A549 (cell line): ENCODE results near the gene COX7A2L. TPM values are rescaled to one million over a fixed set of nuclear protein-coding genes. Genes with fewer than 3 reads are reported as not detected.

Source experiments
- ATAC-seq, 2 experiments: fragments of 200-7000 bp in 1 of 2; fragments of >200 bp in 1 of 2; cut with Nextera tagmentation in 1 of 2; cut with Tn5 transposase in 1 of 2; 3 replicates each; pipeline versions ENCODE4 v1.8.0 to v1.9.1; 2018 to 2020; ENCODE audit warnings: mild to moderate bottlenecking in 1 of 2, moderate library complexity in 1 of 2
- CTCF ChIA-PET: fragments of 300-600 bp; sonication (Branson Sonifier 250); formaldehyde crosslinking; extraction: SDS; loops from one replicate; lab custom pipeline; 2021; ENCODE audit warnings: antibody characterized with exemption, inconsistent platforms; lab: Yijun Ruan, JAX
- POLR2A ChIA-PET: fragments of 350-600 bp; formaldehyde crosslinking; extraction: SDS; loops from one replicate; lab custom pipeline; 2021; ENCODE audit warnings: antibody characterized with exemption, inconsistent platforms; lab: Yijun Ruan, JAX
- DNase-seq, 2 experiments: peaks; one replicate each; pipeline versions ENCODE4 v3.0.0 to v3.0.0-alpha.2; 2011 to 2016; ENCODE audit warnings: low read depth in 1 of 2, low spot score in 1 of 2
- FAIRE-seq: peaks from 2 replicates; lab custom pipeline; 2011; peaks lifted over from hg19 to GRCh38; lab: Jason Lieb, UNC
- H3K27ac ChIP-seq, 2 experiments: fragments of >200 bp; sonication (Bioruptor Twin); formaldehyde crosslinking; 3 replicates each; pipeline ENCODE4 v1.5.1; 2016 to 2017
- H3K4me1 ChIP-seq: fragments of >200 bp; sonication (Bioruptor Twin); formaldehyde crosslinking; 3 replicates; pipeline ENCODE4 v1.6.1; 2016
- H3K4me2 ChIP-seq: fragments of >200 bp; sonication (Bioruptor Twin); formaldehyde crosslinking; 3 replicates; pipeline ENCODE4 v1.6.1; 2016
- H3K4me3 ChIP-seq: fragments of >200 bp; sonication (Bioruptor Twin); formaldehyde crosslinking; 3 replicates; pipeline ENCODE4 v1.5.1; 2016
- H3K9me3 ChIP-seq: fragments of >200 bp; sonication (Bioruptor Twin); formaldehyde crosslinking; 3 replicates; pipeline ENCODE4 v1.6.1; 2016
- ATOH8 ChIP-seq: fragments of 250-450 bp; sonication (Bioruptor Pico); IDR thresholded peaks from 2 replicates; pipeline ENCODE4 v1.5.0; 2020; ENCODE audit warnings: low read depth, mild to moderate bottlenecking, moderate library complexity
- CBX2 ChIP-seq: fragments of 200-600 bp; sonication (generic); IDR thresholded peaks from 2 replicates; pipeline ENCODE4 v1.6.1; 2016; ENCODE audit warnings: low read depth, mild to moderate bottlenecking, borderline replicate concordance
- CEBPB ChIP-seq, 2 experiments: fragments of >200 bp in 1 of 2; sonication (Bioruptor Twin) in 1 of 2; formaldehyde crosslinking in 1 of 2; IDR thresholded peaks; 2 replicates each; pipeline ENCODE4 v1.6.1; 2012 to 2016
- CHD2 ChIP-seq: fragments of 150-350 bp; IDR thresholded peaks from 2 replicates; pipeline ENCODE4 v1.6.1; 2014; ENCODE audit warnings: low read length; ENCODE audit not compliant: partially characterized antibody
- FOSB ChIP-seq: fragments of 250-450 bp; sonication (Bioruptor Pico); IDR thresholded peaks from 2 replicates; pipeline ENCODE4 v1.5.0; 2020; ENCODE audit warnings: mild to moderate bottlenecking, moderate library complexity
- FOSL2 ChIP-seq, 2 experiments: fragments of 450-650 bp in 1 of 2; fragments of >200 bp in 1 of 2; sonication (Bioruptor Twin) in 1 of 2; formaldehyde crosslinking; IDR thresholded peaks; 2 replicates each; pipeline versions ENCODE4 v1.5.0 to v1.6.1; 2016 to 2020; ENCODE audit warnings: mild to moderate bottlenecking in 1 of 2, moderate library complexity in 1 of 2
- HES2 ChIP-seq: fragments of >200 bp; sonication (Bioruptor Twin); formaldehyde crosslinking; IDR thresholded peaks from 2 replicates; pipeline ENCODE4 v1.6.1; 2016
- HEYL ChIP-seq: fragments of 250-450 bp; sonication (Bioruptor Pico); IDR thresholded peaks from 2 replicates; pipeline ENCODE4 v1.8.0; 2021; ENCODE audit warnings: mild to moderate bottlenecking, moderate library complexity
- HOXA7 ChIP-seq: fragments of 250-450 bp; sonication (Bioruptor Pico); IDR thresholded peaks from 2 replicates; pipeline ENCODE4 v1.5.0; 2020; ENCODE audit warnings: mild to moderate bottlenecking, moderate library complexity
- HOXB13 ChIP-seq: fragments of 250-450 bp; sonication (Bioruptor Pico); IDR thresholded peaks from 2 replicates; pipeline ENCODE4 v1.5.0; 2020; ENCODE audit warnings: low read depth, mild to moderate bottlenecking, moderate library complexity
- JUN ChIP-seq, 2 experiments: fragments of >200 bp; sonication (Bioruptor Twin); formaldehyde crosslinking; IDR thresholded peaks; 2 replicates in 1 of 2; 3 replicates in 1 of 2; pipeline ENCODE4 v1.6.1; 2016 to 2017
- JUNB ChIP-seq: fragments of >200 bp; sonication (Bioruptor Twin); formaldehyde crosslinking; IDR thresholded peaks from 2 replicates; pipeline ENCODE4 v1.6.1; 2016
- RCOR1 ChIP-seq: fragments of 150-350 bp; IDR thresholded peaks from 2 replicates; pipeline ENCODE4 v1.6.1; 2014; ENCODE audit warnings: antibody characterized with exemption, low read length, low read depth
- SREBF2 ChIP-seq: fragments of 450-650 bp; IDR thresholded peaks from 2 replicates; pipeline ENCODE4 v1.6.1; 2014; ENCODE audit warnings: mild to moderate bottlenecking, moderate library complexity
- ZC3H11A ChIP-seq: fragments of 450-650 bp; IDR thresholded peaks from 2 replicates; pipeline ENCODE4 v1.6.1; 2014; ENCODE audit warnings: antibody characterized with exemption, mild to moderate bottlenecking
- ZNF302 ChIP-seq: fragments of 250-450 bp; sonication (Bioruptor Pico); IDR thresholded peaks from 2 replicates; pipeline ENCODE4 v1.9.0; 2021; ENCODE audit warnings: inconsistent platforms, mild to moderate bottlenecking, moderate library complexity
- WGBS: methylation state at CpG from one replicate; pipeline ENCODE4 v1.1.6; 2017; ENCODE audit errors: missing lambda C conversion rate; 5-methylcytosine and 5-hydroxymethylcytosine counted together
- polyA plus RNA-seq, 4 experiments: library from polyadenylated mRNA; depleted of rRNA in 3 of 4; stranded (reverse); fragments of >200 nt; fragmentation: RNase III in 1 of 4; extraction: RNeasy Plus Mini Kit Qiagen cat#74134 plus additional on column Dnase treatment in 1 of 4; gene quantifications; 2 replicates in 3 of 4; 3 replicates in 1 of 4; pipeline ENCODE4 v1.2.3, GENCODE V29; 2011 to 2017

COX7A2L gene
- polyA plus RNA-seq, 2 of the 4 experiments (the other 2 are of a cell fraction) = 126 to 258 TPM

GRCh38 chr2:42315844-42316470, 45.1 kb downstream of the COX7A2L start:
- whole genome bisulfite sequencing = 90% methylated on average over 6 of the region's 6 CpGs
- no peak for FAIRE-seq
- H3K4me3 ChIP-seq = no peak overlapping the region
- ATAC-seq = no peak
- no peak for TF ChIP-seq HEYL
- TF ChIP-seq ZC3H11A = no peak
- TF ChIP-seq HOXA7 = no peak
- no peak for TF ChIP-seq RCOR1
- TF ChIP-seq ZNF302 (CRISPR knock-in tag) = no peak
- TF ChIP-seq JUN (IDR thresholded peaks at IDR 0.05) = no peak
- no peak for TF ChIP-seq CBX2
- POLR2A ChIA-PET = no interaction called here
- CTCF ChIA-PET = interaction anchor here (1.0 to 3.9 kb wide), 4 partner anchors 10 to 444 kb away, joined by 3 to 23 read pairs (median 5); no protein-coding TSS in a partner anchor
- H3K9me3 ChIP-seq = no peaks in the 10 kb centered on the region
- H3K27ac ChIP-seq = peak overlapping the region; percentile 51 to 75; a peak in 5 of 6 replicates
- H3K4me1 ChIP-seq = peaks cover 28% of the 10 kb centered on the region
- no peak for DNase-seq
- peak overlapping the region; percentile 37; the same call in 1 of the 3 replicates for H3K4me2 ChIP-seq

GRCh38 chr2:42314892-42315468, 46.0 kb downstream of the COX7A2L start:
- 92% methylated on average over 3 of the region's 3 CpGs for WGBS
- DNase-seq (peak; percentile 13 to 57), ATAC-seq (peak; percentile 73 to 80), FAIRE-seq (peak; percentile 7)
- POLR2A ChIA-PET = interaction anchor here (0.6 kb wide), 1 partner anchor 9 kb away, joined by 3 read pairs; no protein-coding TSS in a partner anchor
- no peak overlapping the region for H3K4me3 ChIP-seq
- CTCF ChIA-PET = interaction anchor here (0.6 to 3.9 kb wide), 4 partner anchors 13 to 461 kb away, joined by 3 to 23 read pairs (median 5); no protein-coding TSS in a partner anchor
- peaks cover 28% of the 10 kb centered on the region for H3K4me1 ChIP-seq
- peak overlapping the region; percentile 51 to 75 for H3K27ac ChIP-seq
- TF ChIP-seq HES2 (peak; percentile 81), JUNB (peak; percentile 40), HOXB13 (CRISPR knock-in tag) (peak; percentile 50; the same call in 1 of the 2 replicates), ATOH8 (CRISPR knock-in tag) (no peak), FOSB (CRISPR knock-in tag) (no peak), FOSL2 (IDR thresholded peaks at IDR 0.05) (no peak; the same call in 1 of the 2 replicates), FOSL2 (CRISPR knock-in tag; IDR thresholded peaks at IDR 0.05) (peak; percentile 58), CEBPB (IDR thresholded peaks at IDR 0.05) (peak; percentile 95 to 97)
- TF ChIP-seq, all 56 proteins: peak for 5
- Histone ChIP-seq H3K4me2 (peak overlapping the region; percentile 37), H3K9me3 (no peaks in the 10 kb centered on the region)

- FAIRE-seq (no peak), ATAC-seq (no peak), DNase-seq (no peak)
- ChIA-PET POLR2A (no interaction called here), CTCF (interaction anchor here (0.7 kb wide), 1 partner anchor 351 kb away, joined by 4 read pairs; no protein-coding TSS in a partner anchor)
- 92% methylated on average over 4 of the region's 4 CpGs for WGBS
- no peak for TF ChIP-seq RCOR1
- TF ChIP-seq CHD2 = no peak
- no peaks in the 10 kb centered on the region for H3K9me3 ChIP-seq
- H3K4me3 ChIP-seq = no peak overlapping the region
- peaks cover 28% of the 10 kb centered on the region for H3K4me1 ChIP-seq
- H3K4me2 ChIP-seq = no peak overlapping the region
- no peak overlapping the region for H3K27ac ChIP-seq
Observed at GRCh38 chr2:42312106-42312505, 48.9 kb downstream of the COX7A2L start.

GRCh38 chr2:42310007-42310515, 51.0 kb downstream of the COX7A2L start:
- ChIA-PET POLR2A (no interaction called here), CTCF (interaction anchor here (0.8 to 1.0 kb wide), 2 partner anchors 11 to 25 kb away, joined by 3 read pairs; no protein-coding TSS in a partner anchor)
- TF ChIP-seq JUN (IDR thresholded peaks at IDR 0.05) = no peak
- TF ChIP-seq SREBF2 = no peak
- TF ChIP-seq FOSB (CRISPR knock-in tag) = no peak
- TF ChIP-seq CEBPB (IDR thresholded peaks at IDR 0.05) = no peak
- Histone ChIP-seq H3K4me2 (no peak overlapping the region), H3K4me3 (no peak overlapping the region), H3K4me1 (peaks cover 18% of the 10 kb centered on the region), H3K27ac (no peak overlapping the region), H3K9me3 (no peaks in the 10 kb centered on the region)
- DNase-seq (no peak), FAIRE-seq (no peak), ATAC-seq (no peak)
- 100% methylated on average over 1 of the region's 1 CpG for WGBS
